ENCODE measurements around the gene CLNK. TPM values are rescaled to one million over a fixed set of nuclear protein-coding genes. Genes with fewer than 3 reads are reported as not detected.

CLNK gene
- total and polyA plus RNA-seq, 2 of the 8 experiments (the other 6 are each of a cell fraction or from before 2014, with no cell fraction given), result not detected

DNA sequence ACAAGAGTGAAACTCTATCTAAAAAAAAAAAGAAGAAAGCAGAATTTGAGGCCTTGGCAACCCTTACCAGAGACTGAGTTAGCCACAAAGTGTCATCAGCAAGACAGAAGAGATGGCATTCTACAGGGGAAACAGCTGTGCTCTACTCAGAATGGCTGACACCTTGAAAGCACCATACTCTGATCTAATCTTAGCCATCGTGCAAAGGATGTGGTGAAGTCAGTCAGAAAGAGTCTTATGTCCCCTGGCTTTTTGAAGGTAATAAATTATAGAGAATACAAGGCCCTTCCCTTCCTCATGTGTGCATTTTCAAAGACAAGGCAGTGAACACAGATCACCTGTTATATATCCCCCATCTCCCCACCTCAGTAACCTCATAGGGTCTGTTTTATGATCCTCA lies 13.2 kb downstream of the CLNK start:
- Histone ChIP-seq H3K79me1 (ENCODE audit: low read depth, low read length) (no peaks in the 10 kb centered on the region), H3K14ac (ENCODE audit: insufficient read length) (no peak overlapping the region), H3K36me3 (ENCODE audit: control insufficient read depth in 2 of 4, insufficient read depth in 4 of 4, low read length in 3 of 4) (no peaks in the 10 kb centered on the region), H2BK5ac (ENCODE audit: low read depth, low read length) (no peak overlapping the region), H3K56ac (replicated peaks; ENCODE audit: insufficient read length, low read depth, low read length) (no peak overlapping the region), H2BK12ac (ENCODE audit: low read depth, low read length) (no peak overlapping the region), H2BK120ac (replicated peaks; ENCODE audit: low read depth, low read length) (no peak overlapping the region), H3K4ac (replicated peaks; ENCODE audit: insufficient read length, low read depth, low read length) (no peak overlapping the region), H3K9me3 (ENCODE audit: insufficient read depth in 2 of 2, low read depth in 1 of 2, low read length in 1 of 2) (no peaks in the 10 kb centered on the region), H3K79me2 (ENCODE audit: control insufficient read depth in 1 of 2, insufficient read depth in 2 of 2, low read length in 2 of 2) (no peaks in the 10 kb centered on the region), H4K91ac (replicated peaks; ENCODE audit: insufficient read length, low read length) (no peak overlapping the region), H3K18ac (ENCODE audit: extremely low read depth, low read length) (no peak overlapping the region), H4K8ac (ENCODE audit: extremely low read depth, insufficient read depth, low read length) (no peak overlapping the region), H3K9ac (replicated peaks in 1 of 4; ENCODE audit: extremely low read depth in 1 of 4, low read depth in 3 of 4, low read length in 3 of 4) (no peak overlapping the region), H3K27me3 (replicated peaks in 1 of 4; ENCODE audit: control insufficient read depth in 3 of 4, extremely low read depth in 1 of 4, insufficient read depth in 3 of 4, low read length in 3 of 4) (no peaks in the 10 kb centered on the region), H3K4me2 (ENCODE audit: insufficient read depth in 1 of 2, low read depth in 2 of 2, low read length in 2 of 2) (no peak overlapping the region), H3K23me2 (ENCODE audit: low read depth, low read length) (no peaks in the 10 kb centered on the region; the same call in 1 of the 2 replicates), H3K4me3 (ENCODE audit: extremely low read depth in 1 of 4, insufficient read depth in 2 of 4, low read depth in 3 of 4, low read length in 4 of 4) (no peak overlapping the region), H2AFZ (ENCODE audit: low read length) (no peak overlapping the region), H3K23ac (ENCODE audit: insufficient read length) (no peak overlapping the region), H2BK15ac (ENCODE audit: low read length) (no peak overlapping the region), H4K5ac (ENCODE audit: insufficient read length, low read depth, low read length) (no peak overlapping the region), H4K20me1 (replicated peaks in 1 of 2; ENCODE audit: control insufficient read depth in 1 of 2, insufficient read depth in 2 of 2, low read length in 2 of 2) (no peaks in the 10 kb centered on the region), H2BK20ac (ENCODE audit: low read length) (no peak overlapping the region), H3K27ac (ENCODE audit: low read depth, low read length) (no peak overlapping the region), H2AK5ac (ENCODE audit: low read depth, low read length) (no peak overlapping the region), H3K4me1 (replicated peaks in 1 of 4; ENCODE audit: control insufficient read depth in 3 of 4, insufficient read depth in 4 of 4, low read length in 3 of 4) (no peaks in the 10 kb centered on the region)
- DNase-seq (ENCODE audit: low read depth in 1 of 2, low spot score in 2 of 2), result no peak
- 88% methylated on average over 1 of the region's 1 CpG; no CpG with 5 or more reads in 1 of the 2 experiments for WGBS, 2 experiments (ENCODE audit: extremely low coverage in 1 of 2, insufficient coverage in 1 of 2, insufficient read length in 1 of 2, insufficient replicate concordance in 2 of 2, low coverage in 1 of 2, low lambda C conversion rate in 2 of 2, missing lambda C conversion rate in 1 of 2)
- ChIA-PET CTCF (ENCODE audit: partially characterized antibody) (interaction anchor here (1.3 kb wide), 1 partner anchor 66 kb away, joined by 3 read pairs; no protein-coding TSS in a partner anchor), POLR2A (ENCODE audit: partially characterized antibody) (no interaction called here)
- FAIRE-seq, result no peak
- TF ChIP-seq POLR2AphosphoS5 (IDR thresholded peaks at IDR 0.05; ENCODE audit: low read depth, low read length) (no peak), RXRA (IDR thresholded peaks at IDR 0.05; ENCODE audit: insufficient read depth, low read depth, low read length) (no peak), KDM1A (IDR thresholded peaks at IDR 0.05; ENCODE audit: borderline replicate concordance, low read length) (no peak), SUZ12 (IDR thresholded peaks at IDR 0.05; ENCODE audit: low read length) (no peak), FOSL1 (IDR thresholded peaks at IDR 0.05; ENCODE audit: insufficient read depth, low read depth, low read length) (no peak), EZH2 (IDR thresholded peaks at IDR 0.05; ENCODE audit: low read depth, low read length, severe bottlenecking) (no peak), BCL11A (IDR thresholded peaks at IDR 0.05; ENCODE audit: low read depth in 2 of 2, low read length in 2 of 2) (no peak), TCF12 (IDR thresholded peaks at IDR 0.05; ENCODE audit: low read depth, low read length) (no peak), BACH1 (IDR thresholded peaks at IDR 0.05; ENCODE audit: low read length) (no peak), MAFK (IDR thresholded peaks at IDR 0.05; ENCODE audit: low read depth, low read length) (no peak)
- TF ChIP-seq, protein P1, sequence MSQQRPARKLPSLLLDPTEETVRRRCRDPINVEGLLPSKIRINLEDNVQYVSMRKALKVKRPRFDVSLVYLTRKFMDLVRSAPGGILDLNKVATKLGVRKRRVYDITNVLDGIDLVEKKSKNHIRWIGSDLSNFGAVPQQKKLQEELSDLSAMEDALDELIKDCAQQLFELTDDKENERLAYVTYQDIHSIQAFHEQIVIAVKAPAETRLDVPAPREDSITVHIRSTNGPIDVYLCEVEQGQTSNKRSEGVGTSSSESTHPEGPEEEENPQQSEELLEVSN (IDR thresholded peaks at IDR 0.05), result no peak
